Measurements from ENCODE around the gene SLIT3.

Gene SLIT3

DNA sequence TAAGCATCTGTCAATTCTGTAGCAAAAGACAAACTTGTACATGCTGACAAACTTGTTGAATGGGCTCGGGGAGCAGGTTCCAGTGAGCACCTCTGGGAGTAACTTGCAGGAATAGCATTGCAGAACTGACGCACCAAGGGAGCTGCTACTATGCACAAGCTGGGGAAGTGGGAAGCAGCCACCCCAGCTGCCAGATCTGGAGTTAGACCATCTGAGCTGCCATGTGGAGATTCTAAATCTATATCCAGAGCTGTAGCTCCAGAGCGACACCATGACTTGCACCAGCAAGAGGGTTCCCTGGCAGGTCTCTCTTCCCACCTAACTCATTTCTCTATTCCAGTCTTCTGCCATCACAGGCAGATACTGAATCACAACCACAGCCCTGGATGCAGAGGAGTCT, 375.8 kb downstream of the SLIT3 start:
- no peak for DNase-seq (ENCODE audit: low read depth)

DNA sequence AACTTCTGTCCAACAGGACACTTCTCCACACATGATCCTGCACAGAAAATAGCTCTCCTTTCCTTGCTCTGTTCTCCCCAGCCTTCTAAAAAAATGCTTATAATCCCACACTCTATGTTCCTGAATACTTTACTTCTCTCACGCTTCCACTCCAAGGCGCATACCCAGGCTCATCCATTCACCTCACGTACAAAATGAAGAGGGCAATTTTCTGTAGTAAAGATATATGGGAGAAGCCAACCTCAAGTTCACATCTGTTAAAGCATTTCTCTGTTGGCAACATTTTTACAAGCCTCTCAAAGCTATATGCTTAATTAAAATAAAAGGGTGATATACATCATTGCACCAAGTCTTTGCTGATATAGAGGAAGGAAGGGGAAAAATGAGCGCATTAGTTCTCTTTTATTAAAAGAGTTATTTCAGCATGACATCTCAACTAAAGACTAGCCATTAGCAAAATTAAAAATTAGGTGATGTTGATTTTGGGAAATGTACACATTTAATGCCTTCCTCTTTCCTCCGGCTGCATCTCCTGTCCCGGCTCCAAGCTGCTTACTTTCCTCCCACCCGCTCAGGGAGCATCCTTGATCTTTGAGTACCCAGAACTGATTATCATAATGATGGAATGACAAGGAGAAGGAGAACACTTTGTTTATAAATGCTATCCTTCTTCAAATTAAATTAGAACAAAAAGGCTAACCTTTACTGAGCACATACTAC, 379.6 kb downstream of the SLIT3 start:
- DNase-seq (ENCODE audit: low read depth): no peak

DNA sequence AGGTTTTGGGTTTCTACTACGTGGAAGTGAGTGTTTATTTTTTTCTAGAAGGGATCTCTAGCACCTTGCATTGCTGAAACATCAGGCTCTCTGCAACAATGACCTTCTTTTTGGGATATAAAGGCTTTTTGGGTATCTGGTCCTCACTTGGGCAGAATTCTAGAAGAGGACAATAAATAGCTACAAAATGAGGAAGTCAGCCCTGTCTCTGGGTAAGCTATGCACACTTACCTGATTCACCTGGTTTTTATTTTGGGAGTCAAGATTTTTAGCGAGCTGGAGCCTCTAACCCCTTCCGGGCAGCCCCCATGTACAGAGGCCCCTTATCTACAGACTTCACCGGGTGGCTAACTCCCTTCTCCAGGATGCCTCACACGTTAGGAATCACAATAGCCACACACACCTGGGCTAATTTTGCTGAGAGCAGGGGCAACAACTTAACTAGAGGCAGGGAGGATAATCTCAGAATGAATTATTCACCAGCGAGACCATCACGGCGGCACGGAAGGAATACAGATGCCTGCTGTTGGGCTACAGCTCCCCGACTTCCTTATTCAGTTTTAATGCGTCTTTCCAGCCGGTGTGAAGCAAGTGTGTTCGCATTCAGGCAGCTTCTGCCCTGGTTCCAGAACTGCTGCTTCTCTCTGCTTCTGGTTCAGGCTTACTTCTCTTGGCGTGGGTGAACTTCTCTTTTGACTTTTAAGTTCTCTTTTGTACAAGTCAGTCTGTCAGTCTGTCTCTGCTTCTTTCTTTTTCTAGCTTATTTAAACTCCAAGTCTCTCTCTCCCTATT, 380.7 kb downstream of the SLIT3 start:
- no peak for DNase-seq (ENCODE audit: low read depth)

DNA sequence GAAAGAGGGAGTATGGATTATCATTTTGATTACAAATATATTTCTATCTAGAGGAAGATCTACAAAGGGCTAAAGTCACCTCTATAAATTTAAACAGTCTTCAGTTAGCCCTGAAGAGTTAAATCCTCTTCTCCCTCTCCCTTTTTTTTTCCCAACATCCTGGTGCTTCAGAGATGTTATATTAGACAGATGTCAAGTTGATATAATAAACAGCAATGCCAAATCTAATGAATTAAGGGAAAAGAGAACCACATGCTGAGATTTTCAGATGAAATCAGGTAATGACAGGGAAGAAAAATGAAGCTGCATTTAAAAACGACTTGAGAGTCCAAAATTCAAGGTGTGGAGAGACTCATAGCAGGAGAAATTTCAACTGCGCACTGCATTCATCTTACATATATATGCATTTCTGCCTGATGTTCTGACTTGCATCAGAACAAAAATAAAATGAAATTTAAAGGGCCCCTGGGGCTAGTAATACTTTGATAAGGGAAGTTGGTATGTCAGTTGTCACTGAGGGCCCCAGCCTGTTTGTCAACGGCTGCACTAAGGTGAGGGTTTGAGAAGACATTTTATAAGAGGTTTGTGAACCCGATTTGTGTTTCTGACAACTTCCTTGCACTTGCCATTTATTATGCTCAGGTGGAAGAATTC, 382.9 kb downstream of the SLIT3 start:
- no peak for DNase-seq (ENCODE audit: low read depth)

DNA sequence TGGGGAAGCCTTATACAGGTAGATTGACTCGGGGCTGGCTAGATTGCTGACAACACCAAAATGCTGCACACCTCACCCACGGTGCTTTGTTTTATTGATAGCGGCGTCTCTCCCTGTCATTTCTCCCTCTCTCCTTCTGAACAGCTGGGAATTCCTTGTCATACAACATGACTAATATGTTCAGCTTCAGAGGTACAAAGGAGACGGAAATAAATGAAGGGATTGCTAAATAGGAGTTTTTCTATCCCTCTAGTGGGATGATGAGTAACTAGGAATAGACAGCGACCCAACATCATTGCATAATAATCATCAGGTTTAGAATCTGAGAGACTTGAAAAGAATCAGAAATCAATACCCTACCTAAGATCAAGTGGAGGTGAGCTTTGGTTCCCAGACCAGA, 384.1 kb downstream of the SLIT3 start:
- no peak for DNase-seq (ENCODE audit: low read depth)

DNA sequence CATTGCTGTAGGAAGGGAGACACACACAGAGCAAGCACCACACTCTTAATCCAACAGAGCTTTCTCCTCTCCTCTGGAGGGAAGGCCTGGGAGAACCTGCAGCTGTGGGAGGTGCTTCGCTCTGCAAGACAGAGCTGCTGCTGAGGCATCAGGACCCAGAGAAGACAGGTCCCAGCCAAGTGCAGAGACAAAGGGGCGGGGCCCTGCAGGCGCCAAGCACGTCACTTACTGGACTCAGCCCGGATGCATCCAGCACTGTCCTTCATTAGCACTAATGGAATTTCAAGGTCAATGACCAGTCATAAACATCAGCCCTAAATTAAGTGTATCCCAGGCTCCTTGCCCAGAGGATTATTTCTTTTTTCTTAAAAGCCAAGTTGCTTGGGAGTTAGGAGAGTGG, 384.7 kb downstream of the SLIT3 start:
- DNase-seq (ENCODE audit: low read depth): no peak

DNA sequence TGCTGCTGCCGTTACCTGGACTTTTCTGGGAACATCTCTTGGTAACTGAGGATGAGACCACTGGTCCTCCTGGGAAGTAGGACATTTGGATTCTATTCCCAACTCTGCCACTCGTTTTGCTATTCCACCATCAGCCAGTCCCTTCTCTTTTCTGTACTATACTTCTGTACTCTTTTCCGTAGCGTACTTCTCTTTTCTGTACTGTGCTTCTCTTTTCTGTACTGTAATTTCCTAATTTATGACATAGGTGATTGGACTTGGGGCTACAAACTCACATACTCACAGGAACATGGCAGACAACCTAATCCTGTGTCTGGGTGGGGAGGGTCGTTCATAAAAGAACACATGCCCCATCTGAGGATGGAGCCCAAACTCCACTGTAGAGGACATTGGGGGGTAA, 386.4 kb downstream of the SLIT3 start:
- DNase-seq (ENCODE audit: low read depth): no peak

DNA sequence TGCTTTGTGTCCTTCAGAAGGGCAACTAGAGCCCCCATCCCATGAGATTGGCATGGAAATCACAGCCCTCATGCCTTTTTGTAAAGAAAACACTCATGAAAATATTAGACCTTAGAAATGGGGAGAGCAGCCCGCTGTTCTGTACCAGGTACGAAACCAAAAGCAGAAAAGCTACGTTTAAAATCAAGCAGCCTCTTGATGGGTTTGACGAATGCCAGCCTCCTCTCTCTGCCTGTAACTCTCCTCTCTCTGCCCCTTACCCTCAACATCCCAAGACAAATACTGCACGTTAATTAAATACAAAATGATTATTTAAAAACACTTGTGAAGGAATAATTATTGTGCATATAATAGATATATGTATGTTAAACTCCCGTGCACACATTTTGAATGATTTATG, 390.1 kb downstream of the SLIT3 start:
- DNase-seq (ENCODE audit: low read depth): no peak

GRCh38 chr5:168908207-168908606, 392.7 kb downstream of the SLIT3 start:
- no peak for DNase-seq (ENCODE audit: low read depth)

- DNase-seq (ENCODE audit: low read depth): no peak
These were observed 397.9 kb downstream of the SLIT3 start for GRCh38 chr5:168903061-168903460.

- DNase-seq (ENCODE audit: low read depth): no peak
These were observed 401.3 kb downstream of the SLIT3 start for GRCh38 chr5:168899673-168900072.

DNA sequence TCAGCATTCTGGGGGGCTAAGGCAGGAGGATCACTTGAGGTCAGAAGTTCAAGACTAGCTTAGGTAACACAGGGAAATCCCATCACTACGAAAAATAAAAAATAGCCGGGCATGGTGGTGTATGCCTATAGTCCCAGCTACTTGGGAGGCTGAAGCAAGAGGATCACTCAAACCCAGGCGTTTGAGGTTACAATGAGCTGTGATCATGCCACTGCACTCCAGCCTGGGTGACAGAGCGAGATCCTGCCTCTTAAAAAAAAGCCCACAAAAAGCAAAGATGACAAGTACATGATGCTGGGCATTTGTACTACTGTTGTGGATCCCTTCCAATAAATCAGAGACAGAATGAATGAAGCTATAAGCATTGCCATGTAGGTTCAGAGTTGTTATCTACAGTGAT, 401.7 kb downstream of the SLIT3 start:
- no peak for DNase-seq (ENCODE audit: low read depth)

DNA sequence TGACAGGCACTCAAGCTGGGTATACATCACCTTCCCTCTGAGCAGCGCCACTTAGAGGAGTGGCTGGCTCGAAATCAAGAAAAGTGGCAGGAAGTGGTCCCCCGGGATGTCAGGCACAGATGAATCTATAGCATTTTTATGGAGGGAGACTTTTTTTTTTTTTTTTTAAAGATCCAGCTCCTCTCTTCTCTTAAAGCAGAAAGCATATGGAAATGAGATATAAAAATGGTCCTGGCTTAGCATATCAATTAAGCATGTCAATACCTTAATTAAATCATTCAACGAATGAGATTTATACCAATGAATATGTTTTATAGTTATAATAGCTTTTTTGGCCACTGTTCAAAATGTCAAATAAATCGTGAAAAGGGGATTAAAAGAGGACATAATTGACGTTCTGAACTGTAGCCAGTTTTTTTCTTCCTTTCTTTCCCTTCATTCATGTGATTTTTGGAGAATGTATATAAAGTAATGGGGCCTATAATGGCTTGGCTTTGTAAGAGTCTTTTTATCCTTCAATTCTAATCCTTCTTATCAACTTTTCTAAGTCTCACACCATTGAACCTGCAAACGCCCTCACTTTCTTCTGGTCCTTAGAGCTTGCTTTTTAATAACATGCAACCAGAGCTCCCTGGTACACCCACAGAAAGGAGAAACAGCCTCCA, 402.6 kb downstream of the SLIT3 start:
- no peak for DNase-seq (ENCODE audit: low read depth)

DNA sequence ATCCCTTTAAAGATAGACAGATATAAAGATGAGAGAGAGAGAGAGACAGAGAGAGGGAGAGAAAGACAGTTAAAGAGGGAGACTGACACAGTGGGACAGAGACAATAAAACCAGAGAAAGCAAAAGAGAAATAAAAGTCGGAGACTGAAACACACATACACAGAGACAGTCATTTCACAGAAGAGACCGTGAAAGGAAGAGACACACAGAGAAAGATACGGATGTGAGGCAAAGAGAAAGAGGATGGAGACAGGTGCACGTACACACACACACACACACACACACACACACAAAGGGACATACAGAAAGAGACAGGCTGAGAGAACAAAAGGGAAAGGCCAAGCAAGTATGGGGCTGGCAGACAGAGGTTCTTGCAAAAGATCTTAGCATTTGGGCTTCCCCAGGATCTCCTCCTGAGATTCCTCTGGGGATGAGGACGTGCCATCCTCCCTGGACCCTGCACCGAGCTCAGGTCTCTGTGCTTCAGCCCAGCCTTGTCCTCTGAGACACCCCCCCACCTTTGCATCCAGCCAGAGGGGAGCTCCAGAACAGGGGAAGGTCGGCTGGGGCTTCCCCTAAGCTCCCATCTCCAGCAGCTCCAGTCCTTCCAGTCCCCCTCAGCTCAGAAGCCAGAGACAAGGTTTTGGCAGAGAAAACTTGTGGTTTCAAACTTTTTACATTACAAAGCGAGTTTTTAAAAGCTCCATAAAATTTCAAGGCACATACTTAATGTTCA, 403.4 kb downstream of the SLIT3 start:
- no peak for DNase-seq (ENCODE audit: low read depth)

- DNase-seq (ENCODE audit: low read depth): no peak
These were observed 405.5 kb downstream of the SLIT3 start for GRCh38 chr5:168895295-168896071.

- no peak for DNase-seq (ENCODE audit: low read depth)
These were observed 407.7 kb downstream of the SLIT3 start for GRCh38 chr5:168893283-168893682.

- no peak for DNase-seq (ENCODE audit: low read depth)
These were observed 408.2 kb downstream of the SLIT3 start for GRCh38 chr5:168892618-168893186.

- no peak for DNase-seq (ENCODE audit: low read depth)
These were observed 409.8 kb downstream of the SLIT3 start for GRCh38 chr5:168890816-168891812.

DNA sequence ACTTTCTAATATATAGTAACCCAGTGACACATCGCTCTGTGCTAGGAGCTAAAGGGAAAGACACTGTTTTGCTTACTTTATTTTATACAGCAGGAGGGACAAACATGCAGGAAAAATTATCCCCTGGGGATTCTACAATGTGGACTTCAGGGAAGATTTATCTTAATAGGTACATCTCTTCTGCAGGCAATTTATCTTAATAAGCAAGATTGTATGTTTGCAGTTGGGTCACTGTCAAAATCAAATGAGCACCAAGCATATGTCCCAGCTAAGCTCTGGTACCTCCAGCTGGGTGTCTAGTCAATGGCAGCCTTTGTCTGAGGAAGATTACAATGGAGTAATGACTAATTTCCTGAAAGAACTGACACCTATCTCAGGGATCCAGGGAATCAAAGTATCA, 411.9 kb downstream of the SLIT3 start:
- no peak for DNase-seq (ENCODE audit: low read depth)

DNA sequence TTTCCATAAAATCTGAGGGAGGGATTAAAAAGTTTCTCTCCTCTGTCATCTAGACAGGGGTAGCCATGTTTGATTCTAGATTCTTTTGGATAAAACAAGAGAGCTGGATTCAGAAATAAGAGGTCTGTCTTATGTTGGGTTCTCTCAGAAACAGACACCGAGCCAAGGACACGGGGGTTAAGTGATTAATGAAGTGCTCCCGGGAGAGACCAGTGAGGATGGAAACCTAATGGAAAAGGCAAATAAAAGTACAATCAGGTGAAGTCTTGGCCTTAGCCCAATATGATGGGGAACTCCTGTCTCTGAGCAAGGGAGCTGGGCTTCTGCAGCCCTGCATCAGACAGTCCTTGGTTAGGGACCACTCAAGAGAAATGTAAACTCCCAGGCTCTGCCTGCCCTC, 413.0 kb downstream of the SLIT3 start:
- no peak for DNase-seq (ENCODE audit: low read depth)
